Measurements from ENCODE around the gene MUSTN1.
A peak's percentile ranks its signal among the peaks of the same experiment; 100 is the strongest.

MUSTN1 gene

DNA sequence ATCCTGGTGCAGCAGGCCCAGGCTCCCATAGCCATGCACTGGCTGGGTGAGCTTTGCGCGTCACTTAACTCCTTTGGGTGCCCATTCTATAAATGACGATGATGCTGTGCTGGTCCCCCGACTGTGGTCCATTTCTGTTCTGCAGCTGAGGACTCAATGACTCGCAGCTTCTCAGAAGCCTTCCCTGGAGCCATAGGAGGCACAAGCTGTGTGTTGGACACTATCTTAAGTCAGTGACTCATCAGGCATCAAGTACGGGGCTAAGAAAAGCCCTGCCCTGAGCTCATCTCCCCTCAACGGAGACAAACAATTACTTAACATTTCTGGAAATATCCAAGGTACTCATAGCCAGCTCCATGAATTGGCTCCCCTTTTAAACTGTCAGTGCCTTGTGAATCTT is 13.8 kb upstream of the MUSTN1 start:
- in situ Hi-C loops (cut with HindIII; ENCODE audit: low sequenced_read_pairs), result no loop called here
- peak; percentile 66 for DNase-seq (ENCODE audit: low read depth, low spot score)
- H3K4me3 ChIP-seq (ENCODE audit: low read depth, low read length), result no peak overlapping the region
- TF ChIP-seq, protein P1, sequence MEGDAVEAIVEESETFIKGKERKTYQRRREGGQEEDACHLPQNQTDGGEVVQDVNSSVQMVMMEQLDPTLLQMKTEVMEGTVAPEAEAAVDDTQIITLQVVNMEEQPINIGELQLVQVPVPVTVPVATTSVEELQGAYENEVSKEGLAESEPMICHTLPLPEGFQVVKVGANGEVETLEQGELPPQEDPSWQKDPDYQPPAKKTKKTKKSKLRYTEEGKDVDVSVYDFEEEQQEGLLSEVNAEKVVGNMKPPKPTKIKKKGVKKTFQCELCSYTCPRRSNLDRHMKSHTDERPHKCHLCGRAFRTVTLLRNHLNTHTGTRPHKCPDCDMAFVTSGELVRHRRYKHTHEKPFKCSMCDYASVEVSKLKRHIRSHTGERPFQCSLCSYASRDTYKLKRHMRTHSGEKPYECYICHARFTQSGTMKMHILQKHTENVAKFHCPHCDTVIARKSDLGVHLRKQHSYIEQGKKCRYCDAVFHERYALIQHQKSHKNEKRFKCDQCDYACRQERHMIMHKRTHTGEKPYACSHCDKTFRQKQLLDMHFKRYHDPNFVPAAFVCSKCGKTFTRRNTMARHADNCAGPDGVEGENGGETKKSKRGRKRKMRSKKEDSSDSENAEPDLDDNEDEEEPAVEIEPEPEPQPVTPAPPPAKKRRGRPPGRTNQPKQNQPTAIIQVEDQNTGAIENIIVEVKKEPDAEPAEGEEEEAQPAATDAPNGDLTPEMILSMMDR (IDR thresholded peaks at IDR 0.05; ENCODE audit: low read depth, low read length), result no peak

DNA sequence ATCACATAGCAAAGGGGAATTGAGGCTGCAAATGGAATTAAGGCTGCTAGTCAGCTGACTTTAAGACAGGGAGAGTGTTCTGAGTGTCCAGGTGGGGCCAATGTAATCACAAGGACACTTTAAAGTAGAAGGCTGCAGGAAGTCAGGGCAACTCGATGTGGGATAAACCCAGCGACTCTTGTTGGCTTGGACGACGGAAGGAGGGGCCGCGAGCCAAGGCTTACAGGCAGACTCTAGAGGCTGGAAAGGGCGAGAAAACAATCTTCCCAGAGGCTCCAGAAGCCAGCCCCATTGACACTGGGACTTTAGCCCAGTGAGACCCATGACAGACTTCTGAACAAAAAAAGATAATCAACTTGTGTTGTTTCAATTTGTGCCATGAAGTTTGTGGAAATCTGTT is 12.9 kb upstream of the MUSTN1 start:
- DNase-seq (ENCODE audit: low read depth, low spot score), result no peak
- TF ChIP-seq, protein P1 (IDR thresholded peaks at IDR 0.05; ENCODE audit: low read depth, low read length), result no peak
- H3K4me3 ChIP-seq (ENCODE audit: low read depth, low read length), result no peak overlapping the region
- in situ Hi-C loops (cut with HindIII; ENCODE audit: low sequenced_read_pairs), result no loop called here

DNA sequence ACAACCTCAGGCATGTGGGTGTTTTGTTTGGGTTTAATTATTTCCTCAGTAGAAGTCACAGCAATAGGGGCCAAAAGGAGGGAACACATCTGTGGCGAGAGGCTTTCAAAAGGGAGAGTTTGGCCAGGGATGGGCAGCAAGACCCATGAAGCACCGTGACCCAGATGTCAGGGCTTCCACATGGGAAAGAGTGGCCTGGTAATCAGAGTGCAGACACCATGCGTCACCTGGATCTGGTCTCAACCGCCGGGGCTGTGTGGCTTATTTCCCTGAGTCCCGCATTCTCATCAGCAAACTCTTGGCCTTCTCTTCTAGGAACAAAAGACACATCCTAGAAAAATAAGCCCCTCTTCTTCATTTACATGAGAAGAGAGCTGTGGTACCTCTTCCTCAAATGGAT is 12.4 kb upstream of the MUSTN1 start:
- in situ Hi-C loops (cut with HindIII; ENCODE audit: low sequenced_read_pairs), result no loop called here
- no peak overlapping the region for H3K4me3 ChIP-seq (ENCODE audit: low read depth, low read length)
- TF ChIP-seq, protein P1 (IDR thresholded peaks at IDR 0.05; ENCODE audit: low read depth, low read length), result no peak
- DNase-seq (ENCODE audit: low read depth, low spot score), result no peak

DNA sequence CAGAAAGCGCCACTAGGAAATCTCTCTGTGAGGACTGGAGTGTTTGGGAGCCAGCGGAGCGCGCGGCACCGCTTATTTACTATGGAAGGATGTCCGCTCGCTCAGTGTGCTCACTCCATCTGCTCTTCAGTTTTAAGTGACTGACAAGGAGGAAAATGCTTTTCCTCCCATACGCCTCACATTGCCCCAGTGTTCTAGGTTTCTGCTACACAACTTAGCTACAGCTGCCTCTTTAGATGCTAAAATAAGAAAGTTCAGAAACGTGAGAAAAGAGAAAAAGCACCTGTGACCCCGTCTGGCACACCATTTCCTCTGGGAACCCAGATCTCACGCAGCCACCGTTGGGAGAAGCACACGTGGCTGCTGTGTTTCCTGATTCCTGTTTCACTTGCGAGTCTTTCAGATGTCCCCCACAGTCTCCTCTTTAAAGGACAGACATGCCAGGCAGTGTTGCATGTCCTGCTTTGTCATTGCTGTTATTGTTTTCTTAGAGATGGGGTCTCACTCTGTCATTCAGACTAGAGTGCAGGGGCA is 11.7 kb upstream of the MUSTN1 start:
- in situ Hi-C loops (cut with HindIII; ENCODE audit: low sequenced_read_pairs), result no loop called here
- TF ChIP-seq, protein P1 (IDR thresholded peaks at IDR 0.05; ENCODE audit: low read depth, low read length), result no peak
- H3K4me3 ChIP-seq (ENCODE audit: low read depth, low read length), result no peak overlapping the region
- DNase-seq (ENCODE audit: low read depth, low spot score), result no peak

DNA sequence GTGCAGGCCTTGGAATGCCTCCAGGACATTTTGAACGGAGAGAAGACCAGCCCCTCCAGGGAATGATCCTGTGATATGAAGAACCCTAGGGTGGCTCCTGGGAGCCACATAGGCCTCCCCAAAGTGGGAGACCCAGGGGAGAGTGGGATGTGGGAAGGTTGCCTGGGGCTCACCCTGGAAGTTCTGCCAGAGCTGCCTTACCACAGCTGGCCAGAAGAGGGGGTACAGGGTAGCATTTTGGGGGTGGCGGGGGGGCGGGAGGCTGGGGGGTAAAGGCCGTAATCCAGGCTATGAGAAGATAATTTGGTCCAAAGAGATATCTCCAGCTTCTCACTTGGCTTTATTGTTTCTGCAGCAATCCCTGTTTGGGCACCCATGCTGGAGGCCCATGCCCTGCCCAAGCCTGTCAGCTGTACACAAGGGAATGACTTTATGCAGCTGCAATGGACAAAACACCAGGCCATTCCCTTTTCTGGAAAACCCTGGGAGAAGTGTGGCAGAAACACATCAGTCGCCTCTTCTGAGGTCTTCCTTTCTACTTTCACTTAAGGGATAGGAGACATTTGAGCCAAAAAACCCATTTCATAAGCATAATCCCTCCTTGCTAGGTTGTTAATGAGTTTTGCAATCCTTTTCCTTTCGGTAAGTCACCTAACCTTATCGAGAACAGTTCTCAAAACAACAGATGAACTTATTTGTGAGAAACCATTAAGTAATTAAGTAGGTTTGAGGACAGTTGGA is 11.0 kb upstream of the MUSTN1 start:
- no peak for DNase-seq (ENCODE audit: low read depth, low spot score)
- TF ChIP-seq, protein P1 (IDR thresholded peaks at IDR 0.05; ENCODE audit: low read depth, low read length), result peak; percentile 38
- no peak overlapping the region for H3K4me3 ChIP-seq (ENCODE audit: low read depth, low read length)
- in situ Hi-C loops (cut with HindIII; ENCODE audit: low sequenced_read_pairs), result no loop called here

DNA sequence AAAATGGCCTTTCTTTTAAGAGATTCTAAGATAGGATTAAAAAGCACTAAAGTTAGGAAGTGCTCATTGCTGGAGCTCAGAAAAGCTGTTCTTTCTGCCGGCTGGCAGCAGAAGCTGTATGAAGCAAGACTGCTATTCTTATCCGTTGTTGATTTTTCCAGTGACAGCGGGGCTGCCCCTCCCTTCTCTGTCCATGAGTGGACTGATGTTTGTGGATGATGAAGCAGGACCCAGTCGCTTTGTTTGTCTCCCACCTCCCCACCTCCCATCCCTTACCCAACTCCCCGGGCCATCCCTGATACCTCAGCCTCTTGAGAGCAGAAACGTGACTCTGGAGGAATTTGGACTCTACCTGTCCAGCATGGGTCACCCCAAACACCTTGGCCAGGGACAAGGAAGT is 10.3 kb upstream of the MUSTN1 start:
- TF ChIP-seq, protein P1 (IDR thresholded peaks at IDR 0.05; ENCODE audit: low read depth, low read length), result no peak
- in situ Hi-C loops (cut with HindIII; ENCODE audit: low sequenced_read_pairs), result no loop called here
- no peak overlapping the region for H3K4me3 ChIP-seq (ENCODE audit: low read depth, low read length)
- no peak for DNase-seq (ENCODE audit: low read depth, low spot score)
